IMR-90 (cell line): ENCODE data around the gene LRRC39. TPM values are rescaled to one million over a fixed set of nuclear protein-coding genes. Genes with fewer than 3 reads are reported as not detected.

Experiments
- ATAC-seq: fragments of 200-7000 bp; cut with Tn5 transposase; 2 replicates; pipeline ENCODE4 v1.9.1; 2020; ENCODE audit warnings: low read depth, mild to moderate bottlenecking, moderate library complexity
- BruUV-seq: library from RNA; stranded (reverse); fragments of 400-500 nt; replicated peaks from 2 replicates; lab custom pipeline; 2021; lab: Mats Ljungman, UMichigan
- CTCF ChIA-PET: fragments of 300-600 bp; formaldehyde crosslinking; extraction: SDS; loops from one replicate; lab custom pipeline; 2021; ENCODE audit warnings: antibody characterized with exemption; lab: Yijun Ruan, JAX
- POLR2A ChIA-PET: fragments of 300-600 bp; sonication (Branson Sonifier 250); formaldehyde crosslinking; loops from one replicate; lab custom pipeline; 2022; ENCODE audit warnings: antibody characterized with exemption; ENCODE audit not compliant: unreplicated experiment; lab: Charles Lee
- DNase-seq: peaks from one replicate; pipeline ENCODE4 v3.0.0; 2013
- H2AFZ ChIP-seq: replicated peaks from 2 replicates; pipeline ENCODE3; 2013; ENCODE audit warnings: low read length, mild to moderate bottlenecking; ENCODE audit not compliant: poor library complexity
- H2AK5ac ChIP-seq: 2 replicates; pipeline ENCODE4 v1.6.1; 2013; ENCODE audit warnings: low read depth, low read length, inconsistent platforms
- H2AK9ac ChIP-seq: replicated peaks from 2 replicates; pipeline ENCODE3; 2013; ENCODE audit warnings: mild to moderate bottlenecking, low read depth, low read length, moderate library complexity; ENCODE audit not compliant: poor library complexity
- H2BK120ac ChIP-seq: 2 replicates; pipeline ENCODE4 v1.6.1; 2013; ENCODE audit warnings: low read depth, low read length, inconsistent platforms
- H2BK15ac ChIP-seq: 3 replicates; pipeline ENCODE4 v1.6.1; 2013; ENCODE audit warnings: low read depth, low read length, inconsistent platforms
- H2BK20ac ChIP-seq: 2 replicates; pipeline ENCODE4 v1.6.1; 2013; ENCODE audit warnings: low read depth, mild to moderate bottlenecking, inconsistent platforms, low read length, moderate library complexity
- H2BK5ac ChIP-seq: 2 replicates; pipeline ENCODE4 v1.6.1; 2013; ENCODE audit warnings: mild to moderate bottlenecking, low read depth, low read length, inconsistent platforms; ENCODE audit not compliant: poor library complexity, severe bottlenecking
- H3K14ac ChIP-seq: replicated peaks from 2 replicates; pipeline ENCODE4 v1.6.1; 2013; ENCODE audit warnings: low read depth, low read length, inconsistent platforms
- H3K18ac ChIP-seq: 2 replicates; pipeline ENCODE4 v1.6.1; 2013; ENCODE audit warnings: low read depth, low read length, control low read depth
- H3K23ac ChIP-seq: 2 replicates; pipeline ENCODE4 v1.6.1; 2013; ENCODE audit warnings: low read depth, low read length, inconsistent platforms
- H3K27ac ChIP-seq: 2 replicates; pipeline ENCODE4 v1.5.1; 2013; ENCODE audit warnings: mild to moderate bottlenecking, control low read depth, low read length; ENCODE audit not compliant: insufficient read depth
- H3K27me3 ChIP-seq: 2 replicates; pipeline ENCODE4 v1.6.1; 2013; ENCODE audit warnings: low read length; ENCODE audit not compliant: control insufficient read depth, insufficient read depth
- H3K36me3 ChIP-seq: 2 replicates; pipeline ENCODE4 v1.6.1; 2013; ENCODE audit warnings: low read length, mixed read lengths; ENCODE audit not compliant: control insufficient read depth, insufficient read depth
- H3K4ac ChIP-seq: 2 replicates; pipeline ENCODE4 v1.6.1; 2013; ENCODE audit warnings: low read depth, low read length, inconsistent platforms
- H3K4me1 ChIP-seq: 2 replicates; pipeline ENCODE4 v1.6.1; 2013; ENCODE audit warnings: low read length, mixed read lengths; ENCODE audit not compliant: control insufficient read depth, insufficient read depth
- H3K4me2 ChIP-seq: 2 replicates; pipeline ENCODE4 v1.6.1; 2013; ENCODE audit warnings: low read depth, mild to moderate bottlenecking, control low read depth, low read length, moderate library complexity
- H3K4me3 ChIP-seq: 2 replicates; pipeline ENCODE4 v1.5.1; 2013; ENCODE audit warnings: low read depth, mild to moderate bottlenecking, control low read depth, low read length, moderate library complexity; ENCODE audit not compliant: insufficient read depth
- H3K56ac ChIP-seq: 2 replicates; pipeline ENCODE4 v1.6.1; 2013; ENCODE audit warnings: low read length, inconsistent platforms; ENCODE audit not compliant: insufficient read depth; ENCODE audit errors: extremely low read depth
- H3K79me1 ChIP-seq, 2 experiments: 2 replicates each; pipeline ENCODE4 v1.6.1; 2013; ENCODE audit warnings: low read length in 2 of 2, inconsistent platforms in 1 of 2, low read depth in 1 of 2
- H3K9ac ChIP-seq: 2 replicates; pipeline ENCODE4 v1.6.1; 2013; ENCODE audit warnings: low read depth, low read length, control low read depth
- H3K9me1 ChIP-seq: 2 replicates; pipeline ENCODE4 v1.6.1; 2013; ENCODE audit warnings: low read length, inconsistent platforms; ENCODE audit not compliant: insufficient read depth
- H3K9me3 ChIP-seq: 2 replicates; pipeline ENCODE4 v1.6.1; 2013; ENCODE audit warnings: low read length; ENCODE audit not compliant: control insufficient read depth, insufficient read depth
- H4K20me1 ChIP-seq: 2 replicates; pipeline ENCODE4 v1.6.1; 2013; ENCODE audit warnings: low read length, inconsistent platforms; ENCODE audit not compliant: insufficient read depth
- H4K5ac ChIP-seq: 2 replicates; pipeline ENCODE4 v1.6.1; 2013; ENCODE audit warnings: mild to moderate bottlenecking, low read depth, low read length, control low read depth
- H4K8ac ChIP-seq, 2 experiments: 2 replicates each; pipeline ENCODE4 v1.6.1; 2013; ENCODE audit warnings: low read depth in 2 of 2, low read length in 2 of 2, control low read depth in 1 of 2, inconsistent platforms in 1 of 2
- H4K91ac ChIP-seq: 2 replicates; pipeline ENCODE4 v1.6.1; 2013; ENCODE audit warnings: low read depth, low read length, inconsistent platforms; ENCODE audit not compliant: insufficient read depth
- BHLHE40 ChIP-seq: fragments of 150-350 bp; IDR thresholded peaks from 2 replicates; pipeline ENCODE4 v1.6.1; 2016; ENCODE audit warnings: mild to moderate bottlenecking, low read depth, low read length
- ELK1 ChIP-seq: fragments of 150-350 bp; IDR thresholded peaks from 2 replicates; pipeline ENCODE4 v1.6.1; 2016; ENCODE audit warnings: low read depth, mild to moderate bottlenecking, low read length, moderate library complexity, borderline replicate concordance
- MAFK ChIP-seq: IDR thresholded peaks from 2 replicates; pipeline ENCODE4 v1.6.1; 2012; ENCODE audit warnings: low read depth, low read length, improper control_type of control experiment
- POLR2A ChIP-seq: IDR thresholded peaks from 2 replicates; pipeline ENCODE4 v1.6.1; 2012; ENCODE audit warnings: mild to moderate bottlenecking, low read depth, low read length
- WGBS, 2 experiments: methylation state at CpG; one replicate each; pipeline versions ENCODE4 v1.1.5 to v1.1.7; 2013; ENCODE audit warnings: missing lambda C conversion rate in 2 of 2; ENCODE audit not compliant: insufficient read length in 1 of 2; ENCODE audit errors: extremely low coverage in 2 of 2; 5-methylcytosine and 5-hydroxymethylcytosine counted together
- dilution Hi-C: fragments of 300-500 bp; cut with HindIII; formaldehyde crosslinking; loops from one replicate; pipeline ENCODE4 v1.14.3; 2018; ENCODE audit warnings: low sequenced_read_pairs; ENCODE audit not compliant: unreplicated experiment
- in situ Hi-C: fragments of 300-500 bp; cut with MboI; formaldehyde crosslinking; loops from 3 replicates; pipeline ENCODE4 v1.14.3; 2019; ENCODE audit warnings: low sequenced_read_pairs, inconsistent platforms, mixed read lengths
- intact Hi-C: fragments of 100-400 bp; cut with micrococcal nuclease; formaldehyde crosslinking; loops from 2 replicates; pipeline ENCODE4 v1.10.0; 2022
- polyA plus RNA-seq, 3 experiments: library from polyadenylated mRNA; depleted of rRNA; stranded (reverse); fragments of >200 nt; gene quantifications; 2 replicates each; pipeline ENCODE4 v1.2.3, GENCODE V29; 2012; ENCODE audit warnings: low replicate concordance in 1 of 3
- total RNA-seq: library from RNA; depleted of rRNA; stranded (reverse); fragments of >200 nt; gene quantifications from 2 replicates; pipeline ENCODE4 v1.2.3, GENCODE V29; 2012

The LRRC39 gene
- total and polyA plus RNA-seq, 2 of the 4 experiments (the other 2 are of a cell fraction): 0.36 to 0.48 TPM

DNA sequence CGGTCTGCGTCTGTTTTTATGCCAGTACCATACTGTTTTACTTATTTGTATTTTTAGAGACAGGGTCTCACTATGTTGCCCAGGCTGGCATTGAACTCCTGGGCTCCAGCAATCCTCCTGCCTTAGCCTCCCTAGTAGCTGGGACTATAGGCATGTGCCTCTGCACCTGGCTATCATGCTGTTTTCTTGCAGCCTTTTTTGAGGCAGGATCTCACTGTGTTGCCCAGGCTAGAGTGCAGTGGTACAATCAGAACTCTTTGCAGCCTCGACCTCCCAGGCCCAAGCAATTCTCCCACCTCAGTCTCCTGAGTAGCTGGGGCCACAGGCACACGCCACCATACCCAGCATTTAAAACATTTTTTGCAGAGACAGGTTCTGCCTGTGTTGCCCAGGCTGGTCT lies 5.3 kb upstream of the LRRC39 start:
- Histone ChIP-seq H3K23ac (no peak overlapping the region), H4K5ac (no peak overlapping the region), H3K4me3 (no peak overlapping the region), H3K56ac (no peak overlapping the region), H3K4me1 (no peaks in the 10 kb centered on the region), H4K20me1 (no peaks in the 10 kb centered on the region), H3K9ac (no peak overlapping the region), H3K27ac (no peak overlapping the region), H4K8ac (no peak overlapping the region), H2BK120ac (no peak overlapping the region), H4K91ac (no peak overlapping the region), H3K27me3 (no peaks in the 10 kb centered on the region), H3K4me2 (no peak overlapping the region), H2BK15ac (no peak overlapping the region), H2AK9ac (no peak overlapping the region), H3K36me3 (no peaks in the 10 kb centered on the region), H3K4ac (no peak overlapping the region), H3K9me3 (no peaks in the 10 kb centered on the region), H3K79me1 (no peaks in the 10 kb centered on the region), H3K18ac (no peak overlapping the region), H3K9me1 (no peaks in the 10 kb centered on the region), H3K14ac (no peak overlapping the region), H2AFZ (no peak overlapping the region), H2AK5ac (no peak overlapping the region), H2BK20ac (no peak overlapping the region), H2BK5ac (no peak overlapping the region)
- intact Hi-C loops: no loop called here
- DNase-seq (no peak), ATAC-seq (no peak)
- POLR2A ChIA-PET: no interaction called here
- WGBS, 2 experiments: no CpG with 5 or more reads among the region's 4 CpGs
- in situ Hi-C loops: no loop called here
- CTCF ChIA-PET: no interaction called here
- dilution Hi-C loops: no loop called here
- no TSS peak for BruUV-seq
- TF ChIP-seq MAFK (no peak), ELK1 (no peak), BHLHE40 (no peak), POLR2A (no peak)
